HG03039 (cell line): Measurements from ENCODE around the gene PTPRE.

Source experiments
- ATAC-seq: cut with Tn5 transposase; IDR thresholded peaks from one replicate; pipeline ENCODE4 v1.9.1; 2021; ENCODE audit warnings: mild to moderate bottlenecking, moderate library complexity; ENCODE audit not compliant: unreplicated experiment

PTPRE gene

DNA sequence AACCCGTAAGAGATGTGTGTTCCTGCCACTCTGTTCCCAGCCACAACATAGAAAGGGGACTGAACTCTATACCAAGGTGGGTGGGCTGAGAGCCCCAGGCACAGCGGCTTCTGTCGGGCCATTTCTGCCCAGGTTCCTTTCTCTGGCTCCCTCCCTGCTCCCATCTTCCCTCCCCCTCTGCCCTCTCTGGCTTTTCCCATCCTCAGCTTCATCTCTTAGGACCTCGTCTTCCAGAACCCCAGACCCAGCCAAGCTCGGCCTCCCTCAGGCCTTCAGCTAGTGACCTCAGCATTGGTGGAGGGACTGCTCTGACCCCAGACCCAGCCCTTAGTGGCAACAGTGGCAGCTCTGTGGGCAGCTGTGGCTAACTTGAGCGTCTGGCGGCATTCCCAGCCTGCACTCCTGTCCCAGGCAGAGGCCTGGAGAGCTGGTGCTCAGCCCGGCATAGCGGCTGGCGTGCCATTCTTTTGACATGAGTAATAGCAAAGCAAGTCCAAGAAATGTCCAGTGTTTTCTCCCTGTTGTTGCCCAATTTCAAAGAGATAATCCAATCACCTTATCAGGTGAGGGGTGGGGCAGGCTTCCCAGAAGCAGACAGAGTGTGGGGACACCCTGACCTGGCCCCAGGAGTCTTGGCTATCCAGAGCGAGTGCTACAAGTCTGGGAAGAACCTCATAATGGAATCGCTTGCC is 15.9 kb downstream of the PTPRE start:
- no peak for ATAC-seq

DNA sequence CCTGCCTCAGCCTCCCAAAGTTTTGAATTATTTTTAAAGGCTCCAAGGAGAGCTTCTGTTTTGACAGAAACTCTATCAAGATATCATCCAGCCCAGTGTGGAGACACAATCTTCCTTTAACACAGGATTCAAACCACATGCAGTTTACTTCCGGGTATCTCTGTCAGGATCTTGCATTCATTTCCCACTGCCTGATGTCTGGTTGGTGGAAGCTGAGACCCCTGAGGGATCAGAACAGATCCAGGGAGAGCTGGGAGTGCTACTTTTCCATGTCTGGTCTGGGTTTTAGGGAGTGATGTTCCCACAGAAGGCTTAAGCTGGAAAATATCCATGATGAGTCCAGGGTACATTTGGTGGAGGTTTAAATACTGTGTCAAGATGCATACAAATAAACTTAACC is 16.7 kb downstream of the PTPRE start:
- no peak for ATAC-seq

DNA sequence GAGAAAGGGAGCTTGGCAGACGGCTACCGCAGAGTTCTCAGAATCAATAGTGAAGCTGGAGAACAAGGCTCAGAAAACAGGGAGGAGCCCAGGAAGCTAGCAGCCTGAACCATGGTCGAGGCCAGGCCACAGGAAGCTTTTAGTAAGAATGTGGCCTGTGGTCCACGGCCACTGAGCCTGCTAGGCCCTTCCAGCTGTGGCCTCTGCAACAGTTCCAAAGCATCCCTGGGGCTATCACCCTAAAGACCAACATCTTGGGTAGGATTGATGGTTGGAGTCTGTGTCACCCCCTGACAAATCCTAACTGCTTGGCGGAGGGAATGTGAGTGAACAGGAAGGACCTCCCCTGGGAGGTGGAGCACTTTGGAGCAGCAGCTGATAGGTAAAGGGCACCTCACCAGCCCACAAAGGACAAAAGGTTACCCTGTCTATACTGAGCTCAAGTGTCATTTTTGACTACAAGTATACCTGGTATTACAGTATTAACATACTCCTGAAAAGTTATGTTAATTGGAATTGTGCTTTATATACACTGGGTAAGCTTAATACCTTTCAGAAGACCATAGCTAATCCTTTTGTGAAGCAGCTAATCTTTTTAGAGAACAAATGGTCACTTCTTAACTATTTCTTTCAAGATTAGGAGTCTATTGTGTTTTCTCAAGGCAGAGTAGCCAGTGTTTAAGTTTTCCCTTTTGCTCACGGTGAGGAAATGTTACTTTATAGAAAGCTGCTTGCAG is 18.7 kb downstream of the PTPRE start:
- no peak for ATAC-seq

DNA sequence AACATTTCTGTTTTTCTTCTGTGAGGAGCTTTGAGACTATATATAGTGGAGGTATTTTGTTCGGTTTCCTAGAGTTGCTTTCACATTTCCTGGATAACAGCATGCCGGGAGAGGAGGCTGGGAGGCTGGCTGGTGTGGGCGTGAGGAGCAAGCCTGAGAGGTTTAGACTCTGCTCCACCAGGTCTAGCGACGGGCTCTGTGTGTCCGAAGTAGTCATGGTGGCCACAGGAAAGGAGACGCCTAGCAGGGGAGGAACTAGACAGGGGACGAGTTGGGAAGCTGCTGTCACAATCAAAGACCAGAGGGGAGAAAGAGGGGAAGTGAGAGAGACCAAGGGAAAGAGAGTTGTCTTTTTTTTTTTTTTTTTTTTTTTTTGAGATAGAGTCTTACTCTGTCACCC is 19.6 kb downstream of the PTPRE start:
- no peak for ATAC-seq

DNA sequence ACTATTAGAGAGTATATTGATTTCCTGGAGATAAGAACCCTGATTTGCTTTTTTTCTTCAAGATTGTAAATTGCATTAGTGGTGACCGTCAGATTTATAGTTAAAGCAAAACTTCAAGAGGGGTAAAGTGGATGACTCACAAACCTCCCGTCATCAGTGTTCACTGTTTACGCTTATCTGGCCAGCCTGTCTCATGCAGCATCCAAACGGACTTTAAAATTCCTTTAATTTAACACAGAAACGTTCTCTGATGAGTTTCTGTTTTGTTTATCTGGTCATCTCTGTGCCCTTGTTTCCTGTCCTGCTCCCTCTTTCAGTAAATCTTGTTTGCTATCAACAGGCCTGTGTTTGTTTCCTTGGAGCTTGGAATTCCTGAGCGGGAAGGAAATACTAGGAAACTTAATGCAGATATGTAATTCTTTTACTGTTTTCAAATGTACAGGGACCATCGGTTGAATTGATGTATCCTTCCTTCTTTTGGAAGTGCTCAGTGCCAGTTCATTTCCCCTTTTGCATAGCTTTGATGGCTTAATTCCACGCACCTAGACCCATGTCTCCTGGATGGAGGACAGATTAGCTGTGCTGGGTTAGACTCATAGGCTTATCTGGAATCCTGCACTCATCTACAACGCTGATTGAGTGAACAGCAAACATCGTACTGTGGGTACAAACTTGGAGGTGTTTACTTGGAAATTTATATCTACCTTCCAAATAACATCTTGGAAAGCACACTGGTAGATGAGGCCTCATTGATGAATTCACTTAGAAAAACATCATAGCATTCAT is 21.3 kb downstream of the PTPRE start:
- ATAC-seq = no peak

- ATAC-seq = no peak
Measured at GRCh38 chr10:127932521-127933270, 25.8 kb downstream of the PTPRE start.

- no peak for ATAC-seq
Measured at GRCh38 chr10:127933271-127933670, 26.4 kb downstream of the PTPRE start.

DNA sequence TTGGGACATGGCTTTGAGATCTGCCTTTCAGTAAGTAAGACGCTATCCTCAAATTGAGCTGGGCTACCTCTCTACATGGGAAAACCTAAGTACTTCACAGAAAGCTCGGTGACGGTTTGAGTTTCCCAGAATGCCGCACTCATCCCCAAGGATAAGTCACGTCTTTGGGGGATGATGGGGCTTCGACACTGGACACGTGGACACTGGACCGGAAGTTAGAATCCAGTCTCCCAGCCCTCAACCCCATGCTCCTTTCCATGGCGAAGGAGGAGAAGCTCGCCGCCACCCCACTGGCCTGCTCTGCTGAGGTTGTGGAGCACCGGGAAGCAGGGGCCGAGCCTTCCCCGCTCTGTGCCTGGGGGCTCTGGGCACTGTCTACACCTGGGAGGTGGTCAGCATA is 27.5 kb downstream of the PTPRE start:
- ATAC-seq = no peak

DNA sequence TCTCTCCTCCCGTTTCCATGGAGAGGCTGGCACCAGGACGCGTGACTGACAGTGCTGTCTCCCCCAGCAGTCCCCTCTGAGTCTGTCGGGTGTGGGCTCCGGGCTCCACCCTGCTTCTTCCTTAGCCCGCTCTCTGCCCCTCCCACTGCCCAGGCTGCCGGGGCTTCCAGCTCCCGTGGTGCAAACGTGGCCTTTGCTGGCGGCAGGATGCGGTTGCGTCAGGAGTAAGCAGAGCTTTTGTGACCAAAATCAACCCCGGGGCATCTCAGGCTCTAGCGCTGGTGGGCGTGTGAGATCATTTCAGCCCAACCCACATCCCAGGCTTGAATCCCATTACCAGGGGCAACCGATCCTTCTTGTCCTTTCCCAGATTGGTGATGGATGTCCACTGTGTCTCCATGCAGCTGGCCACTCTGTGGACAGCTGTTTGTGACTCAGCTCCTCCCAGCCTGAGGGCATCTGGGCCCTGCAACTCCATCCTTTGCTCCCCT is 28.2 kb downstream of the PTPRE start:
- ATAC-seq = no peak

DNA sequence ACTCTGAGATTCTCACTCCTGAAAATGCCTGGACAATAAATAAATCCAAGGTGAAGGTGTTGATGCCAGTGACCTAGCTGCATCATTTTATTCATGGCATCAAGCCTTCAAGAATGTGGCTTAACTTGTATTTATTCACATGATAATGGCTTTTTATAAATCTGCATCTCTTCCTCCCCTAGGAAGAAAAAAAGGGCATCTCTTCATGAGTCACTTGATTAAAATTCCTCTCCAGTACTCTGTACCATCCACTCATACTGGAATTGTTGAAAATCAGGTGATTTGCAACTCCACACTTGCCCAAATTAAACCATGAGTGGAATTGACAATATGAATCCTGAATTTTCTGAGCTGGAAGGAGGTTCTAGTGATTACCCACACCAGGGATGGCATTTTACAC is 30.2 kb downstream of the PTPRE start:
- ATAC-seq = no peak

DNA sequence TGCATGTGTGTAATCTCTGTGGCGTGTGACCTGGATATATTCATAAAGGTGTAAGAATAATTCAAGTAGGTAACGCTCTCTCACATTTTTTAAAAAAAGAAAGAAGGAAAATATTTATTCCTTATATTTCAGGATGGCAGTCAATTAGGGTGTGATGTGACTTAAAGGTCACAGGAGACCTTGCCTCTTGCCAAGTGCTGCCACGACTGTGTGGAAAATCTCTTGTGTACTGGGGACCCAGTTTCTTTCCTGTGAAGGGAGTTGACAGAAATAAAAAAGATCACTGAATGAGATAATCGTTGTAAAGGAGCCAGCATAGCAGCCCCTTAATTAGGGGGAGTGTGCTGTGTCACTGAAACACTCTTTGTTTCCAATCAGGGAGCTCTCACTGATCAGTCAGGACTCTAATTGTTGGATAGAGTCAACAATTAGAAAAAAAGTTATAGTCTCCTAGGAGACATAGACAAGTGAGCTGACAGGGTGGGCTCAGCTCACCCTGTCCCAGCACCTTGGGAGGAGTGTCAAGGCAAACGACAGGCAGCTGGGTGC is 31.1 kb downstream of the PTPRE start:
- ATAC-seq = no peak

DNA sequence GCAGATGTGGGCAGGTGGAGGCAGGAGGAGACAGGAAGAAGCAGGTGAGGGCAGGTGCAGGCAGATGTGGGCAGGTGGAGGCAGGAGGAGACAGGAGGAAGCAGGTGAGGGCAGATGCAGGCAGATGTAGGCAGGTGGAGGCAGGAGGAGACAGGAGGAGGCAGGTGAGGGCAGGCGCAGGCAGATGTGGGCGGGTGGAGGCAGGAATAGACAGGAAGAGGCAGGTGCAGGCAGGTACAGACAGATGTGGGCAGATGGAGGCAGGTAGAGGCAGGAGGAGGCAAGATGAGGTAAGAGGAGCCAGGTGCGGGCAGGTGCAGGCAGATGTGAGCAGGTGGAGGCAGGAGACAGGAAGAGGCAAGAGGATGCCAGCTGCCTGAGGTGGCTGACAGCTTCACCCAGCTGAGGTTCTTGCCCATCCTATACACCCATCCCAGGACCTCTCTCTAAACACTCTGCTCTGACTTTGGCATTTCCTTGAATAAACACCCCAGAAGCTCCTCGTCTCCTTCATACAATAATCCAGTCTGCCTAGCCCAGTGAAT is 33.0 kb downstream of the PTPRE start:
- no peak for ATAC-seq

GRCh38 chr10:127940866-127941640 is 34.1 kb downstream of the PTPRE start:
- ATAC-seq = no peak

DNA sequence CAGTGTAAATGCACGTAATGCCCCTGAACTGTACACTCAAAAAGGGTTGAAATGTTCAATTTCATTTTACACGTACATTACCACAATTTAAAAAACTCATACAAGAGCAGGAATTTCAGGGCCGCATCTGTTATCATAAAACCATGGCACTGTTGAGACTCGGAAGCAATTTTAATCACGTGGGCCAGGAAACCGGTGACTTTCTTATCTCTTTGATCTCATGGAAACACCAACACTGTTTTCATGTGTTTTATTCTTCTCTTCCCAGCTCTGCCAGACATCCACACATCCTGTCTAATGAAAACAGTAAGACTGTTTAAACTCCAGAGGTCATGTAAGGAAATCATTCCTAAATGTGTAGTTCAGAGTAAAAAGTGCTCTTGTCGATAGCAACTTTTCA is 35.9 kb downstream of the PTPRE start:
- ATAC-seq = no peak

- ATAC-seq = no peak
Measured at GRCh38 chr10:127943336-127943910, 36.5 kb downstream of the PTPRE start.

GRCh38 chr10:127944256-127944655 is 37.4 kb downstream of the PTPRE start:
- ATAC-seq = no peak

DNA sequence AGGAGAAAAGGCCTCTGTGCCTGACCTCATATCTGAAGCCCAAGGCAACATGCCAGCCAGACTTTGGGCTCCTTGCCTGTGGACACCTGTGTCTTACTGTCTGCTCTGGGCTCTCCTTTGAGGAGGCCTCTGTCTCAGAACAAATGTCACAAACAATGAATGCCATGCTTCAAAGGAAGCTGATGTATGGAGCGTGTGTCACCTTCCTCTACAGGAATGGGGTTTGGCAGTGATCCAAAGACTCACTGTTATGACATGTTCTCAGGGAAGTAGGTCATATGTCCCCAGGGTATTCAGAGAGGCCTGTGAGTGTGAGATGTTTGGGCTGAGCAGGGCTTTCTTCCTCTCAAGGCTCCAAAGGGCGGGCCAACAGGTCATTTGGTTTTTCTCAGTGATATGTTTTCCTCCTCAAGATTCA is 38.4 kb downstream of the PTPRE start:
- ATAC-seq = no peak

DNA sequence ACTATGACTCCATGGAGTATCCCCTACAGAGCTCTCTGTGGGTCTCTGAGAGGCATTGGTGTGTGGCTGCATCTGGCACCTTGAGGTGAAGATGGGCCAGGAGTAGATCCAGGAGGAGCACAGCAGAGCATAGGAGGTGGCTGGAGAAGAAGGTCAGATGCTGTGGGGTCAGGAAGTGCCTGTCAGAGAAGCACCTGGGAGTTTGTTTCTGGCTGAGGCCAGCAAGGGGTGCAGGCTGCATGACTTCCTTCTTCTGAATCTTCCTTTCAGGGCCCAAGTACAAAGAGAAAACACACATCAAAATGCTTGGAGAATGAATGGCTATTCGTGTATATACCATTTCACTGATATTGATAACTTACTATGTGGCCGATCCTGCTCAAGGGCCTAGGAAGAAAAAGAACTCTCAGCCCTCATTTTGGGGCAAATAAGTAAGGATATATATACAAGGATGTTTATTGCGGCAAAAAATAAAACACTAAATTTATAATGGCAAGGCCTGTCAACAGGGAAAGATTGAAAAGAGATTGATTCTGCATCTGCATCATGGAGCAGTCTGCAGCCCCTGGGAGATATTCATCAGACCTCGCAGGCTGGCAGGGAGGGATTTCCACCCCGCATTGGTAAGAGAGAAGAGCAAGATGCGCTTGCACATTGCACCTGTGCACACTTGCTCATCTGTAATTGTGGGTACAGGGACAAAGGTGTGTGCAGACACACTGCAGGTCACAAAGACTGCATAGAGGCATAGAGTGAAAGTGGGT is 39.2 kb downstream of the PTPRE start:
- ATAC-seq = no peak

DNA sequence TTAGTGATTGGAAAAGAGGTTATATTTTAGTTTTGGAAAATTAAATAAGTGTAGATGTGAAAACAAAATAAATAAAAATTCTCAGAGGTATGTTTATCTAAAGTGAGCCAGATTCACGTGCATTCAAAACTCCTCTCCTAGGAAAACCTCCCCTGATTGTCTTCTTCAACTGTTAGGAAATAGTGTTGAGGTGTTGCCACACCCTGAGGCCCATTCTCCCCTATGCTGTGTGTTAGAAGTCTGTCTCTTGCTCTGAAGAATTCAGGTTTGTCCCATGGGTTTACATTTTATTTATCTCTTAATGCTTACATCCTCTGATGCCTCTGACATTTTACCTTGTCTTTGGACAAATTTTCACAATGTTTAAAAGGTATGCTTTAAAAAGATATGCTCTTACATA is 40.3 kb downstream of the PTPRE start:
- no peak for ATAC-seq
